B cell (primary cell): Measurements from ENCODE around the gene PRRX1. TPM values are rescaled to one million over a fixed set of nuclear protein-coding genes. Genes with fewer than 3 reads are reported as not detected.

Experiments
- ATAC-seq: fragments of 200-7000 bp; cut with Tn5 transposase; one replicate; pipeline ENCODE4 v1.10.0; 2021; ENCODE audit warnings: low read depth, mild to moderate bottlenecking, moderate number of reproducible peaks, moderate library complexity
- CTCF ChIA-PET: fragments of 350-600 bp; sonication (Branson Sonifier 250); formaldehyde crosslinking; loops from one replicate; lab custom pipeline; 2021; ENCODE audit warnings: antibody characterized with exemption, inconsistent platforms; lab: Charles Lee
- POLR2A ChIA-PET: fragments of 350-600 bp; sonication (Branson Sonifier 250); formaldehyde crosslinking; loops from one replicate; lab custom pipeline; 2021; ENCODE audit warnings: antibody characterized with exemption; lab: Charles Lee
- DNase-seq: peaks from one replicate; pipeline ENCODE4 v3.0.0; 2013
- H2AFZ ChIP-seq: 2 replicates; pipeline ENCODE4 v1.6.1; 2012; ENCODE audit warnings: mild to moderate bottlenecking, low read depth, low read length; ENCODE audit not compliant: insufficient read depth, poor library complexity, severe bottlenecking
- H3K27ac ChIP-seq, 2 donors: 1 replicate in 1 of 2; 2 replicates in 1 of 2; pipeline ENCODE4 v1.5.1; 2012 to 2013; ENCODE audit warnings: low read length in 2 of 2, mild to moderate bottlenecking in 2 of 2, moderate library complexity in 1 of 2
- H3K27me3 ChIP-seq, 4 experiments: fragments of 200-600 bp in 1 of 4; sonication (generic) in 1 of 4; replicated peaks in 1 of 4; 1 replicate in 2 of 4; 2 replicates in 2 of 4; pipeline versions ENCODE4 v1.6.1 to v1.7.0; 2013 to 2016; ENCODE audit warnings: low read length in 3 of 4, mild to moderate bottlenecking in 2 of 4, mixed read lengths in 1 of 4, moderate library complexity in 1 of 4; ENCODE audit not compliant: insufficient read depth in 4 of 4, control insufficient read depth in 3 of 4; ENCODE audit errors: control extremely low read depth in 1 of 4
- H3K36me3 ChIP-seq, 2 experiments: replicated peaks in 1 of 2; 1 replicate in 1 of 2; 2 replicates in 1 of 2; pipeline versions ENCODE4 v1.6.1 to v1.7.1; 2013; ENCODE audit warnings: low read length in 1 of 2; ENCODE audit not compliant: insufficient read depth in 2 of 2, control insufficient read depth in 1 of 2; ENCODE audit errors: control extremely low read depth in 1 of 2, extremely low read depth in 1 of 2
- H3K4me1 ChIP-seq, 2 donors: fragments of 200-600 bp in 1 of 2; sonication (generic) in 1 of 2; 1 replicate in 1 of 2; 2 replicates in 1 of 2; pipeline versions ENCODE4 v1.5.1 to v1.6.1; 2013 to 2017; ENCODE audit warnings: low read length in 2 of 2; ENCODE audit not compliant: control insufficient read depth in 2 of 2, insufficient read depth in 2 of 2
- H3K4me2 ChIP-seq: replicated peaks from 2 replicates; pipeline ENCODE3; 2012; ENCODE audit warnings: mild to moderate bottlenecking, low read depth, low read length; ENCODE audit not compliant: poor library complexity, severe bottlenecking
- H3K4me3 ChIP-seq, 5 experiments: fragments of 200-600 bp in 1 of 5; sonication (generic) in 1 of 5; 1 replicate in 3 of 5; 2 replicates in 2 of 5; pipeline versions ENCODE4 v1.5.1 to v1.7.0; 2011 to 2016; ENCODE audit warnings: low read length in 4 of 5, mild to moderate bottlenecking in 4 of 5, low read depth in 2 of 5, control low read depth in 1 of 5, moderate library complexity in 1 of 5; ENCODE audit not compliant: insufficient read depth in 1 of 5; ENCODE audit errors: control extremely low read depth in 1 of 5, extremely low read depth in 1 of 5
- H3K79me2 ChIP-seq: fragments of 200-600 bp; sonication (generic); one replicate; pipeline ENCODE4 v1.6.0; 2016; ENCODE audit warnings: low read length; ENCODE audit not compliant: control insufficient read depth, insufficient read depth
- H3K9ac ChIP-seq: fragments of 200-600 bp; sonication (generic); 2 replicates; pipeline ENCODE4 v1.6.1; 2017; ENCODE audit warnings: mild to moderate bottlenecking, low read length, moderate library complexity
- H3K9me3 ChIP-seq, 3 donors: one replicate each; pipeline versions ENCODE4 v1.6.1 to v1.7.1; 2013; ENCODE audit warnings: low read length in 2 of 3; ENCODE audit not compliant: control insufficient read depth in 2 of 3, insufficient read depth in 1 of 3; ENCODE audit errors: control extremely low read depth in 1 of 3
- H4K20me1 ChIP-seq: 2 replicates; pipeline ENCODE4 v1.6.0; 2012; ENCODE audit warnings: mild to moderate bottlenecking, low read length; ENCODE audit not compliant: insufficient read depth, control insufficient read depth, poor library complexity, severe bottlenecking
- H3K27ac Mint-ChIP-seq: one replicate; pipeline ENCODE4 v1.8.0; 2021; ENCODE audit warnings: mixed read lengths
- H3K27me3 Mint-ChIP-seq: one replicate; pipeline ENCODE4 v1.8.0; 2021; ENCODE audit warnings: mixed read lengths
- H3K4me1 Mint-ChIP-seq: one replicate; pipeline ENCODE4 v1.8.0; 2021; ENCODE audit warnings: mixed read lengths
- H3K4me3 Mint-ChIP-seq: one replicate; pipeline ENCODE4 v1.8.0; 2021; ENCODE audit warnings: mixed read lengths
- H3K9me3 Mint-ChIP-seq: one replicate; pipeline ENCODE4 v1.8.0; 2022; ENCODE audit warnings: mixed read lengths; ENCODE audit not compliant: insufficient read depth
- CTCF ChIP-seq: fragments of 200-600 bp; IDR thresholded peaks from one replicate; pipeline ENCODE4 v1.8.0; 2022; ENCODE audit warnings: antibody characterized with exemption, mild to moderate bottlenecking
- EZH2 ChIP-seq: IDR thresholded peaks from 2 replicates; pipeline ENCODE4 v1.6.1; 2012; ENCODE audit warnings: borderline replicate concordance, low read depth, mild to moderate bottlenecking, moderate library complexity, low read length; ENCODE audit not compliant: insufficient read depth, poor library complexity, severe bottlenecking
- WGBS: methylation state at CpG from one replicate; pipeline ENCODE4 v1.1.5; 2013; ENCODE audit warnings: missing lambda C conversion rate; ENCODE audit not compliant: insufficient coverage; 5-methylcytosine and 5-hydroxymethylcytosine counted together
- intact Hi-C: fragments of 100-400 bp; cut with micrococcal nuclease; formaldehyde crosslinking; loops from one replicate; pipeline ENCODE4 v1.10.0; 2022
- polyA plus RNA-seq: library from polyadenylated mRNA; depleted of rRNA; stranded (reverse); fragments of >200 nt; gene quantifications from 2 replicates; pipeline ENCODE4 v1.2.3, GENCODE V29; 2012
- total RNA-seq, 2 donors: library from RNA; stranded (reverse); fragments of 120-200 nt in 1 of 2; gene quantifications; 1 replicate in 1 of 2; 2 replicates in 1 of 2; pipeline versions ENCODE4 v1.2.3 to v1.2.4, GENCODE V29; 2013 to 2022

PRRX1 gene
- total and polyA plus RNA-seq, 2 donors (not counting 1 experiment from before 2014, with no cell fraction given) = not detected

GRCh38 chr1:170765279-170765678 is 101.3 kb downstream of the PRRX1 start:
- Histone ChIP-seq H3K79me2 (no peaks in the 10 kb centered on the region), H3K4me3 (no peak overlapping the region), H3K36me3 (no peaks in the 10 kb centered on the region), H3K9ac (no peak overlapping the region), H3K9me3 (no peaks in the 10 kb centered on the region), H3K4me2 (no peak overlapping the region), H3K4me1 (no peaks in the 10 kb centered on the region), H3K27me3 (no peaks in the 10 kb centered on the region), H4K20me1 (no peaks in the 10 kb centered on the region), H3K27ac (no peak overlapping the region), H2AFZ (no peak overlapping the region)
- no peak for DNase-seq
- no CpG with 5 or more reads among the region's 1 CpG for WGBS
- Mint-ChIP-seq H3K27me3 (peaks cover 3% of the 10 kb centered on the region), H3K27ac (no peak overlapping the region), H3K4me1 (no peaks in the 10 kb centered on the region), H3K9me3 (no peaks in the 10 kb centered on the region), H3K4me3 (no peak overlapping the region)
- no peak for ATAC-seq
- intact Hi-C loops = no loop called here
- CTCF ChIA-PET = no interaction called here
- POLR2A ChIA-PET = no interaction called here
- TF ChIP-seq EZH2 (no peak), CTCF (no peak)

DNA sequence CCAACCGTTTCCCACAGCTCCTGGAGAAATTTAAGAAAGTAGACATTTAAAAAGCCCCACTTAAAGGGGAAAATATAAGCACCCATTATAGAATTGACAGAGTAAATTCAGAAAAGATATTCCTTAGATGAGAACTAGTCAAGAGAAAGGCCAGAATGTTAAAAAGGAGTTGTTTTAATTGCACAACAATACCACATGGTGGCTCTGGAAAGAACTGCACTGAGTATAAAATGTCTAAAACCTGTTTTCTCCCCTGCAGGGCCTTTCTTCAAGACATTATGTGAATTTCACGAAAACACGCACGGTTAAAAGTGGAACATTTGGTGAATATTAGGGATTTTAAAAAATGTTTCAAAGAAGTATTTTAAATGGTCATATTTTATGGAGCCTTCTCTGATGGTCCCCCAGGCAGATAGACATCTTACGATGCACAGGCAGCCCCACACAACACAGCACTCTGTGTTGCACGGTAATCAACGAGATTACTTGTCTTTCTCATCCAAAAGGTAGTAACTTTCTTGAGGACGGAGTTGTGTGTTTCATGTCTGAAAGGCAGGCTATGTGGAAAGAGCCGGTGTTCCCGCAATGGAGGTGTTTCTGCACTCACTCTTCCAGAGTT is 101.9 kb downstream of the PRRX1 start:
- ATAC-seq (no peak), DNase-seq (no peak)
- H3K27me3 Mint-ChIP-seq = peaks cover 3% of the 10 kb centered on the region
- intact Hi-C loops = no loop called here
- H3K9me3 Mint-ChIP-seq = no peaks in the 10 kb centered on the region
- CTCF ChIA-PET = no interaction called here
- H3K4me1 Mint-ChIP-seq = no peaks in the 10 kb centered on the region
- POLR2A ChIA-PET = no interaction called here
- H3K4me1 ChIP-seq = no peaks in the 10 kb centered on the region
- H3K4me2 ChIP-seq = no peak overlapping the region
- H3K9me3 ChIP-seq = no peaks in the 10 kb centered on the region
- no peak overlapping the region for H2AFZ ChIP-seq
- no peak overlapping the region for H3K27ac ChIP-seq
- no peak overlapping the region for H3K27ac Mint-ChIP-seq
- TF ChIP-seq EZH2 = no peak
- TF ChIP-seq CTCF = no peak
- no peaks in the 10 kb centered on the region for H3K36me3 ChIP-seq
- H3K9ac ChIP-seq = no peak overlapping the region
- no peak overlapping the region for H3K4me3 ChIP-seq
- H3K27me3 ChIP-seq = no peaks in the 10 kb centered on the region
- H4K20me1 ChIP-seq = no peaks in the 10 kb centered on the region
- no peak overlapping the region for H3K4me3 Mint-ChIP-seq
- no peaks in the 10 kb centered on the region for H3K79me2 ChIP-seq
- WGBS = 60% methylated on average over 3 of the region's 10 CpGs
